Measurements from ENCODE around the gene TCL1B.

- no peak for TF ChIP-seq CTCF (IDR thresholded peaks at IDR 0.05)
- no peak for TF ChIP-seq POLR2A (IDR thresholded peaks at IDR 0.05)
Observed at GRCh38 chr14:95705518-95705917, 19.3 kb downstream of the TCL1B start.
